Left cardiac atrium (tissue), 4 donors: ENCODE measurements around the gene SLC16A2. TPM values are rescaled to one million over a fixed set of nuclear protein-coding genes. Genes with fewer than 3 reads are reported as not detected.
A peak's percentile ranks its signal among the peaks of the same experiment; 100 is the strongest.

Experiments used
- ATAC-seq, 2 donors: fragments of 200-7000 bp; cut with Tn5 transposase; one replicate each; pipeline ENCODE4 v1.9.1; 2020; ENCODE audit warnings: mild to moderate bottlenecking in 2 of 2, moderate library complexity in 2 of 2
- DNase-seq: peaks from one replicate; pipeline ENCODE4 v3.0.0-alpha.2; 2020
- intact Hi-C, 2 donors: fragments of 100-400 bp; cut with DNase I; formaldehyde crosslinking; loops; one replicate each; pipeline versions ENCODE4 v1.14.1 to v1.15.1; 2022 to 2023
- long read RNA-seq: library from polyadenylated mRNA; unstranded; transcript quantifications from one replicate; pipeline ENCODE4 v2.0.0, GENCODE V29; 2021
- total RNA-seq, 2 donors: library from RNA; stranded (reverse); fragmentation: NEBNext Ultra II Directional; extraction: Animal tissue kit (Norgen Biotek cat#: 25700); gene quantifications; one replicate each; pipeline ENCODE4 v1.2.1, GENCODE V29; 2021
- donor health status: DM: no; HTN: yes; CAD: no.
- donor health status: DM: no; HTN: yes; CAD: no; lungs with severe emphysema.
- donor health status: DM: yes; HTN: yes; CAD: no.
- donor health status: Dilated cardiomyopathy.

The SLC16A2 gene
- 10 to 100 TPM in 1 of 2 donors, 1 to 10 TPM in 1; 9.1 to 12.3 TPM for total RNA-seq
- long read RNA-seq, full-length matches to known transcripts: 5 of 6 reads
- long read RNA-seq, partial matches to known transcripts: 0 of 6 reads
- long read RNA-seq, other reads (novel, unspliced or antisense): 1 of 6 reads

DNA sequence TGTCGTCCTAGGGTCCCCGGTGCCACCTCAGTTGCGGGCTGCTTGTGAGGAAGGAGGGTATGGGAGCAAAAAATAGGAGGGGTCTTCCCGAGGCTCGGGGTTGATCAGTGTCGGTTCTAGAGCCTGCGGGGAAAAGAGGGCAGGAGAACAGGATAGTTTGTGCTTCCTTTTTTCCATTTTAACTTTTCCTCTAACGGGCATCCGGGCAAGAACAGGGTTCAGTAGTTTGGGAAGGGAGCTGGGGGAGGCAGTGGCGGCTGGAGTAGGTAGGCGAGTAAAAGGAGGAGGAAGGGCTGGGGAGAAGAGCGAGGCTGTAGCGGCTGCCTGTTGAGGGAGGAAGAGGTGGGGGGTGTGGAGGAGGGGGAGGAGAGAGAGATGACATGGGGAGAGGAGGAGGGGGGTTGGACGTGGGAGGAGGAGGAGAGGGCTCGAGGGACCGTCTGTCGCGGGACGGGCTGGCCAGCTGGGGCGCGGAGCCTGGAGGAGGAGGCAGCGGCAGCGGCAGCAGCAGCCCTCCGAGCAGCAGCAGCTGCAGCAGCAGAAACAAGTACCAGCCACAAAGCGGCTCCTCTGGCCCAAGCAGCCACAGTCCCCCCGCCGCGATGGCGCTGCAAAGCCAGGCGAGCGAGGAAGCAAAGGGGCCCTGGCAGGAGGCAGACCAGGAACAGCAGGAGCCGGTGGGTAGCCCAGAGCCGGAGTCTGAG, at the start of gene SLC16A2:
Gene SLC16A2 (plus strand): TSS at position 458 of the 704 bp plus-strand sequence. CDS start 145 bp downstream, at position 603.
- peak; percentile 73 to 78 for ATAC-seq
- intact Hi-C loops: loop anchor here in 1 of 2 donors (5.0 kb wide), 1 partner anchor 116 kb away; no protein-coding TSS in a partner anchor

DNA sequence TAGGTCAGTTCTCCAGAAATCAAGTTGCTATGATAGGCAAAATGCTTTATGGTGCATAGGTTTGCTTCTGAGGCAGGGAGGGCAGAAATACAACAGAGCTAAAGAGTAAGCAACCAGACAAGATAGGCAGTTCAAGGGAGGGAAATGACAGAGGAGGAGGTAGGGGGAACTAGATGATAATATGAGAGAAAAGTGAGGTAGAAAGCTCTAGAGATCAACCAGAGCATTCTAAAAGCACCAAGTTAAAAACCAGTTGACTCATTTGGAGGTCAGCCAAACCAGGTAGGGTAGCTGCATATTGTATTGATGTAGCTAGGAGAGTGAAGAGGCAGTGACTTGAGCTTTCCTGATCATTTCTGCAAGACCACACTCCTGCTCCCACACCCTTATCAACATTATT, 49.0 kb upstream of the SLC16A2 start:
- DNase-seq (no peak), ATAC-seq (no peak)
- intact Hi-C loops: no loop called here

More for the DNA sequence above, at the start of gene SLC16A2:
- peak; percentile 75 for DNase-seq

GRCh38 chrX:74377282-74377681, 44.0 kb upstream of the SLC16A2 start:
- DNase-seq: no peak
- no peak for ATAC-seq
- intact Hi-C loops: no loop called here

DNA sequence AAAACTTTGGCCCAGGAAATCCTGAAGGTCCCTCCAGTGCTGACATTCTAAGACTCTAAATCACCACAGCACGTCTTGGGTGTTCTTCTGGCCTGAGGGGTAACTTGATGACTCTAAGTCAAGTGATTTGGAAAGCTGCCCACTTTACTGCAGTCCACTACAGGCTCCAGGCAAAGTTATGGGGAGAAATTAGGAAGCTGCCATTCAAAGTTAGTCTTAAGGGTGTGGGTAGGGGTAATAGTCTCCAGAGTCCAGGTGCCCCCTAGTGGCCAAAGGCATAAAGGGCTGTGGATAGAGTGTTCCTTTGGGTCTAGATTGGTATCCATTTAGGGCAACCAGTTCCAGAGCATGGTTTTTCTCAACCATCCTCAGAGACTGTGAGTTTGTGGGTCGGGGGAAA, 38.7 kb upstream of the SLC16A2 start:
- ATAC-seq: peak; percentile 89 to 92

GRCh38 chrX:74383611-74384010, 37.7 kb upstream of the SLC16A2 start:
- intact Hi-C loops: loop anchor here (1.0 to 10.0 kb wide), 2 partner anchors 151 to 167 kb away; no protein-coding TSS in a partner anchor
- peak; percentile 28 for DNase-seq
- peak; percentile 89 to 91 for ATAC-seq

More for the DNA sequence above, 38.7 kb upstream of the SLC16A2 start:
- intact Hi-C loops: loop anchor here (1.0 to 10.0 kb wide), 2 partner anchors 152 to 168 kb away; no protein-coding TSS in a partner anchor
- DNase-seq: peak; percentile 68

GRCh38 chrX:74389016-74389722, 32.1 kb upstream of the SLC16A2 start:
- ATAC-seq (no peak), DNase-seq (no peak)
- intact Hi-C loops: loop anchor here in 1 of 2 donors (10.0 kb wide), 1 partner anchor 146 kb away; no protein-coding TSS in a partner anchor

DNA sequence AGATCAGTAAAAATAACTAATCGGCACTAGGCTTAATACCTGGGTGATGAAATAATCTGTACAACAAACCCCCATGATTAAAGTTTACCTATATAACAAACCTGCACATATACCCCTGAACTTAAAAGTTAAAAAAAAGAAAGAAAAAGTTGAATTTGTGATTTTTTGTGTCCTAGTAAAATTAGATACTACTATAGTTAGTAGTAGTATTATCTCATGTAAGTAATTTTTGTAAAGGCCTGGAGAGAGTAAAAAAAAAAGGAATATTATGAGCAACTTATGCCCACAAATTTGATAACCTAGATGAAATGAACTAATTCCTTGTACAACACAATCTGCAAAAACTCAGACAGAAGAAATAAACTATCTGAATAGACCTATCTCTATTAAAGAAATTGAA, 25.7 kb upstream of the SLC16A2 start:
- intact Hi-C loops: no loop called here
- ATAC-seq (no peak), DNase-seq (no peak)

GRCh38 chrX:74405973-74406489, 15.3 kb upstream of the SLC16A2 start:
- intact Hi-C loops: no loop called here
- ATAC-seq (no peak), DNase-seq (no peak)

DNA sequence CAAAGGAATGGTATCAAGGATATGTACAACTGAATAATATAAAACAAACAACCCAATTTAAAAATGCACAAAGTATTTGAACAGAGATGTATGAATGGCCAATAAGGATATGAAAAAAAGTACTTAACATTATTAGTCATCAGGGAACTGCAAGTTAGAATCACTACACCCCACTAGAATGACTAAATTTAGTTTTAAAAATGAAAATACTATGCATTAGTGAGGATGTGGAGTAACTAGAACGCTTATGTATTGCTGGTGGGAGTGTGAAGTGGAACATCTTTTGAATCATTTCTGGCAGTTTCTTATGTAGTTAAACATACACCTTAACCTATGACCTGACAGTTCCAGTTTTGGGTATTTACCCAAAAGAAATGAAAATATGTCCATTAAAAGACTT, 13.0 kb upstream of the SLC16A2 start:
- intact Hi-C loops: no loop called here
- ATAC-seq: no peak
- no peak for DNase-seq

DNA sequence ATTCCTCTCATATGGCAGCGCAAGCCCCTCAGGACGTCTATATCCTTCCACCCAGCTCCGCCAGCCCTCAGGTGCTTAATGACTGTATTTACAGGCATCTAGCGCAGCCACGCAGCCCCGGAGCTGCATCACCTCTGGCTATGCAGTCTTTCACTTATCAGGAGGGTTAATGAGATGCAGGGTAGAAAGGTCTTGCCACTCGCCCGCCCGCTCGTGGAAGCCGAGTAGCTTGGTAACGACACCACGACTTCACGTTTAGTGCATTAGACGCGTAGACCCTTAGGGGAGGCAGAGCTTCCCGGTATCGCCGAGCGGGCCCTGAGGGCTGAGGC, 1.5 kb upstream of the SLC16A2 start:
- intact Hi-C loops: loop anchor here in 1 of 2 donors (5.0 kb wide), 1 partner anchor 117 kb away; no protein-coding TSS in a partner anchor
- peak; percentile 18 for DNase-seq
- ATAC-seq: no peak

DNA sequence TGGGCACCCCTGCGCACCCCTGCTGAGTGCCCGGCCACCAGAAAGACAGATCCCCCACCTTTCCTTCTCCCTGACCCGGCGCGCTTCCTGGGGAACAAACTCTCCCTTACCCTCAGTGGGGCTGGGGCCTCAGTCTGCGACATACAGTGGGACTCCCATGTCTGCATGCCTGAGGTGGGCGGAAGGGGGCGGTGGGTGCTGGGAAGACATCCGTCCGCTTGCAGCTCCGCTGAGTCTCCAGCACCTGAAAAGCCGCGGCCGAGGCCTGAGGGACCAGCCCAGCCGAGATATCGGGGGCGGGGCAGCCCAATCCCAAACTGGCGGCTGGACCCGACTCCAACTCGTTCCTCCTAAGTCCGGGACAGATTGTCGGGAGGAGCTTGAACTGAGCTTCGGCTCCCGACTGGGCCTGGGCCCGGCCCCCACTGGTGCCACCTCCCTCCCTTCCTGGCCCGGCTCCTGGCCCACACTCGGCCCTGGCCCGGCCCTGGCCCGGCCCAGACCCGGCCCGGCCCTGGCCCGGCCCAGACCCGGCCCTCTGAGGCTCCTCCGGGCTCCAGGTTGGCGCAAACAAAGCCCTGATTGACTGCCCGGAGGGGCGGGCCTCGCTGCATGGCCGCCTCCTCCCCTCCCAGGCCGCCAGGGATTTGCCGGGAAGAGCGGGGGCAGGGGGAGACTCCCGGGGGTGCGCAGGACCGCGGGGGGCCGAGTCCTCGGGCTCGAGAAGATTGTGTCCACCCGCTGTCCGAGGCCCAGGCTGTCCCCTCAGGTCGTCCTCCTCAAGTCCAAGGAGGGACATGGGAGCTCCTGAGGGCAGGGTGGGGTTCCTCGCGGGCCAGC, 877 bp upstream of the SLC16A2 start:
- ATAC-seq (peak; percentile 86 to 91), DNase-seq (peak; percentile 78)
- intact Hi-C loops: loop anchor here in 1 of 2 donors (5.0 kb wide), 1 partner anchor 117 kb away; no protein-coding TSS in a partner anchor

GRCh38 chrX:74421740-74422352, 553 bp downstream of the SLC16A2 start:
- DNase-seq (peak; percentile 20), ATAC-seq (peak in 1 of 2 donors; percentile 1)
- intact Hi-C loops: loop anchor here in 1 of 2 donors (5.0 kb wide), 1 partner anchor 115 kb away; no protein-coding TSS in a partner anchor

GRCh38 chrX:74422576-74423288, 1.4 kb downstream of the SLC16A2 start:
- ATAC-seq: peak; percentile 62 to 69
- intact Hi-C loops: loop anchor here in 1 of 2 donors (5.0 kb wide), 1 partner anchor 115 kb away; no protein-coding TSS in a partner anchor
- DNase-seq: peak; percentile 72

- no peak for ATAC-seq
- intact Hi-C loops: loop anchor here in 1 of 2 donors (5.0 kb wide), 1 partner anchor 114 kb away; no protein-coding TSS in a partner anchor
Measured at GRCh38 chrX:74423289-74423998, 2.2 kb downstream of the SLC16A2 start.

DNA sequence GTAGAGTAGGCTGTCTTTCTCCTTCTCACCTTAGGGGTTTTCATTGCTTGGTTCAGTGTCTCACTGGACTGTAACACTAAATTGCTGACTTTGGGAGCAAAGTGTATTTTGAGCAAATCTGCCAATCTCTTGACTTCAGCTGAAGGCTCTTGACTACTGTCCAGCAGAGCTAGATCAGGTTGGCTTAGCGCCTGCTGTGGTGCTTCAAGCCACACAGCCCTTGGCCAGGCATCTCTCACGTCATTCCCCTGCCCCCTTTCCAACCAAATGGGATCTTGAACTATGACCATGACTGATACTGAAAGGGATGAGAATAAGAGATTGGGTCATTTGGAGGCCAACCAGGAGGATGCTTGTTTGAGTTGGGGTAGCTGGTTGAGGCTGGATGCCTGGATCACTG, 4.8 kb downstream of the SLC16A2 start:
- intact Hi-C loops: no loop called here

More at GRCh38 chrX:74423289-74423998, 2.2 kb downstream of the SLC16A2 start:
- DNase-seq: no peak

GRCh38 chrX:74426615-74427014, 5.3 kb downstream of the SLC16A2 start:
- no peak for DNase-seq
- intact Hi-C loops: no loop called here
- no peak for ATAC-seq

More for the DNA sequence above, 4.8 kb downstream of the SLC16A2 start:
- DNase-seq (no peak), ATAC-seq (no peak)

GRCh38 chrX:74431797-74432196, 10.5 kb downstream of the SLC16A2 start:
- ATAC-seq (no peak), DNase-seq (no peak)
- intact Hi-C loops: no loop called here
